HEK293T (cell line): ENCODE measurements around the gene SP7.

Experiments
- CTCF ChIA-PET: fragments of 350-600 bp; formaldehyde crosslinking; extraction: SDS; loops from one replicate; lab custom pipeline; 2021; ENCODE audit warnings: antibody characterized with exemption, inconsistent platforms; lab: Yijun Ruan, JAX
- POLR2A ChIA-PET: fragments of 350-600 bp; formaldehyde crosslinking; extraction: SDS; loops from one replicate; lab custom pipeline; 2020; ENCODE audit warnings: antibody characterized with exemption, inconsistent platforms; lab: Yijun Ruan, JAX
- DNase-seq: peaks from one replicate; pipeline ENCODE4 v3.0.0; 2012; ENCODE audit warnings: mixed read lengths; ENCODE audit errors: extremely low spot score
- ARNT ChIP-seq: fragments of 450-650 bp; IDR thresholded peaks from 2 replicates; pipeline ENCODE4 v1.6.1; 2017; ENCODE audit warnings: mild to moderate bottlenecking
- BHLHE40 ChIP-seq: fragments of 450-650 bp; IDR thresholded peaks from 2 replicates; pipeline ENCODE4 v1.6.1; 2016; ENCODE audit warnings: mild to moderate bottlenecking, moderate library complexity, borderline replicate concordance
- CTBP1 ChIP-seq: fragments of 450-650 bp; IDR thresholded peaks from 2 replicates; pipeline ENCODE4 v1.6.1; 2016; ENCODE audit warnings: borderline replicate concordance
- ELF4 ChIP-seq: fragments of 450-650 bp; IDR thresholded peaks from 2 replicates; pipeline ENCODE4 v1.6.1; 2017; ENCODE audit warnings: antibody characterized with exemption
- FOXA1 ChIP-seq: fragments of 450-650 bp; IDR thresholded peaks from 2 replicates; pipeline ENCODE4 v1.6.1; 2016; ENCODE audit warnings: mild to moderate bottlenecking
- FOXK2 ChIP-seq: fragments of 450-650 bp; IDR thresholded peaks from 2 replicates; pipeline ENCODE4 v1.6.1; 2016; ENCODE audit warnings: mild to moderate bottlenecking
- FOXM1 ChIP-seq: fragments of 450-650 bp; IDR thresholded peaks from 2 replicates; pipeline ENCODE4 v1.6.1; 2017; ENCODE audit warnings: mild to moderate bottlenecking, borderline replicate concordance
- HDGF ChIP-seq: fragments of 450-650 bp; IDR thresholded peaks from 2 replicates; pipeline ENCODE4 v1.6.1; 2017; ENCODE audit warnings: antibody characterized with exemption, borderline replicate concordance
- L3MBTL2 ChIP-seq: fragments of 450-650 bp; conservative IDR thresholded peaks from 2 replicates; pipeline ENCODE4 v1.6.1; 2016; ENCODE audit warnings: mild to moderate bottlenecking
- LEF1 ChIP-seq: fragments of 450-650 bp; IDR thresholded peaks from 2 replicates; pipeline ENCODE4 v1.6.1; 2017; ENCODE audit warnings: mild to moderate bottlenecking, borderline replicate concordance
- NFRKB ChIP-seq: fragments of 450-650 bp; IDR thresholded peaks from 2 replicates; pipeline ENCODE4 v1.6.1; 2016; ENCODE audit warnings: mild to moderate bottlenecking, moderate library complexity
- PKNOX1 ChIP-seq: fragments of 450-650 bp; IDR thresholded peaks from 2 replicates; pipeline ENCODE4 v1.6.1; 2016
- SP1 ChIP-seq: fragments of 450-650 bp; IDR thresholded peaks from 2 replicates; pipeline ENCODE4 v1.6.1; 2017
- SUZ12 ChIP-seq: fragments of 450-650 bp; IDR thresholded peaks from 2 replicates; pipeline ENCODE4 v1.6.1; 2016; ENCODE audit warnings: mild to moderate bottlenecking
- TARDBP ChIP-seq: fragments of 450-650 bp; IDR thresholded peaks from 2 replicates; pipeline ENCODE4 v1.6.1; 2016
- ZNF384 ChIP-seq: fragments of 450-650 bp; IDR thresholded peaks from 2 replicates; pipeline ENCODE4 v1.6.1; 2016

SP7 gene

DNA sequence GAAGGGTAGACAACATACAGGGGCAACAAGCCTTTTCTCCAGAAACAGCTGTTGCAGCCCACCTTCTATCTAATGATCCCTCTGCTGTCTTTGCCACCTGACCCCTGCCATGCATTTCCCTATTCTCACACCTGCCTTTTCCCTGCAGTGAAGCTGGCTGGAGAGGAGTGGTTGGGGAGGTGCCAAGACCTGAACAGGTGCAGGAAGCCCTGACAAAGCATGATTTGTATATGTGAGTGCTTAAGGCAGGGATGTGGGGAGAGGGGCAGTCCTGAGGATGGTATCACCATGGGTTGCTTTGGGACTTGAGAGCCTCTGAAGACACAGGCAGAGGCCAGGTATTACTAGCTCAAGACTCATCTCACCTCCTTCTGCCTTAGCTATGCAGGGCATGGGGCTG is 43.7 kb downstream of the SP7 start:
- POLR2A ChIA-PET, result interaction anchor here (0.7 to 0.9 kb wide), 2 partner anchors 23 to 24 kb away, joined by 3 read pairs; partner anchors contain the start of gene ESPL1
- CTCF ChIA-PET, result interaction anchor here (2.1 kb wide), 1 partner anchor 79 kb away, joined by 6 read pairs; no protein-coding TSS in a partner anchor
- TF ChIP-seq ELF4 (no peak), FOXK2 (no peak), HDGF (no peak), SUZ12 (no peak), SP1 (no peak), LEF1 (no peak), ZNF384 (no peak), BHLHE40 (no peak), CTBP1 (no peak), NFRKB (no peak), FOXM1 (no peak), TARDBP (no peak), L3MBTL2 (no peak), PKNOX1 (no peak), ARNT (no peak), FOXA1 (no peak)
- no peak for DNase-seq

DNA sequence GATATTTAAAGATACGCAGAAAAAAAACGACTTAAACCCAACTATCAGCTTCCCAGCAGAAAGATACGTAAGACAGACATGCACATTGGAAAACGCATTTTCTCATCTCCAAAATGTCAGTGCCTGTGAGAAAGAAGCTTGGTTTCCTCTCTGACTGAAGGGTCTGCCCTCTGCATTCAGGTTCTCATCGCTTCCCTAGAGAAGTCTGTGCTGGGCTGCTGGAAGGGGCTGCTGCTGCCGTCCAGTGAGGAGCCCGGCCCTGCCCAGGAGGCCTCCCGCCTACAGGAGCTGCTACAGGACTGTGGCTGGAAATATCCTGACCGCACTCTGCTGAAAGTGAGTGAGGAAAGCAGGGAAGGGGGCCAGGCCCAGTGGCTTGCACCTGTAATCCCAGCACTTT is 45.5 kb downstream of the SP7 start:
- DNase-seq, result no peak
- POLR2A ChIA-PET, result interaction anchor here (1.2 kb wide), 1 partner anchor 31 kb away, joined by 7 read pairs; the partner anchor contains the start of gene AAAS
- TF ChIP-seq FOXA1 (no peak), NFRKB (no peak), FOXK2 (no peak)
- CTCF ChIA-PET, result interaction anchor here (0.6 kb wide), 1 partner anchor 49 kb away, joined by 3 read pairs; a partner anchor contains a TSS

GRCh38 chr12:53289891-53290290 is 46.3 kb downstream of the SP7 start:
- POLR2A ChIA-PET, result interaction anchor here (1.2 kb wide), 1 partner anchor 31 kb away, joined by 7 read pairs; the partner anchor contains the start of gene AAAS
- CTCF ChIA-PET, result interaction anchor here (0.6 kb wide), 2 partner anchors 48 to 155 kb away, joined by 3 read pairs; a partner anchor contains a TSS
- TF ChIP-seq LEF1 (no peak), FOXA1 (no peak), ARNT (no peak), NFRKB (no peak), PKNOX1 (no peak), L3MBTL2 (no peak), HDGF (no peak), TARDBP (no peak), FOXK2 (no peak), CTBP1 (no peak)
- DNase-seq, result no peak

GRCh38 chr12:53288322-53288721 is 47.8 kb downstream of the SP7 start:
- ChIA-PET CTCF (interaction anchor here (0.8 to 1.4 kb wide), 4 partner anchors 73 to 213 kb away, joined by 3 to 7 read pairs (median 4); partner anchors contain the start of gene TARBP2), POLR2A (no interaction called here)
- TF ChIP-seq ARNT, result no peak
- TF ChIP-seq HDGF, result no peak
- no peak for TF ChIP-seq L3MBTL2
- no peak for TF ChIP-seq PKNOX1
- TF ChIP-seq FOXA1, result no peak
- TF ChIP-seq SP1, result no peak
- no peak for TF ChIP-seq LEF1
- TF ChIP-seq BHLHE40, result no peak
- TF ChIP-seq FOXK2, result no peak
- no peak for TF ChIP-seq ZNF384
- no peak for TF ChIP-seq CTBP1
- no peak for TF ChIP-seq SUZ12
- no peak for TF ChIP-seq NFRKB
- no peak for TF ChIP-seq TARDBP
- TF ChIP-seq ELF4, result no peak
- TF ChIP-seq FOXM1, result no peak
- DNase-seq, result no peak

DNA sequence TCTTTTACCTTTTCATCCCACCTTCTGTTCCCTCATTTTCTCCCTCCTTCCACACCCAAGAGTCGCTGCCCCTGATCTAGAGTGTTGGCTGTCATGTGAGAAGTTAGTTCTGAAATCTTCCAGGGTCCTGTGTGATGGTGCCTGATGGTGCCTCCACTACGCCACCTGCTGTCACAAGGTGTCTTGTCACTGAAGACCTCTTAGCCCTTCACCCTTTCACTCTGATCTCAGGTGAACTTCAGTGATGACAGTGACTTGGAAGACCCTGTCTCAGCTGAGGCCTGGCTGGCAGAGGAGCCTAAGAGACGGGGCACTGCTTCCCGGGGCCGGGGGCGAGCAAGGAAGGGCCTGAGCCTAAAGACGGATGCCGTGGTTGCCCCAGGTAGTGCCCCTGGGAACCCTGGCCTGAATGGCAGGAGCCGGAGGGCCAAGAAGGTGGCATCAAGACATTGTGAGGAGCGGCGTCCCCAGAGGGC is 48.4 kb downstream of the SP7 start:
- DNase-seq, result peak; percentile 62
- ChIA-PET POLR2A (no interaction called here), CTCF (interaction anchor here (1.1 to 1.4 kb wide), 3 partner anchors 73 to 213 kb away, joined by 3 to 7 read pairs (median 5); partner anchors contain the start of gene TARBP2)
- TF ChIP-seq LEF1, result no peak
- no peak for TF ChIP-seq ARNT
- TF ChIP-seq NFRKB, result no peak
- no peak for TF ChIP-seq FOXA1
- TF ChIP-seq FOXK2, result no peak
- TF ChIP-seq TARDBP, result no peak
- TF ChIP-seq ZNF384, result no peak
- TF ChIP-seq HDGF, result no peak
- TF ChIP-seq CTBP1, result no peak
- no peak for TF ChIP-seq SUZ12
- TF ChIP-seq SP1, result no peak
- TF ChIP-seq BHLHE40, result no peak
- TF ChIP-seq FOXM1, result no peak

DNA sequence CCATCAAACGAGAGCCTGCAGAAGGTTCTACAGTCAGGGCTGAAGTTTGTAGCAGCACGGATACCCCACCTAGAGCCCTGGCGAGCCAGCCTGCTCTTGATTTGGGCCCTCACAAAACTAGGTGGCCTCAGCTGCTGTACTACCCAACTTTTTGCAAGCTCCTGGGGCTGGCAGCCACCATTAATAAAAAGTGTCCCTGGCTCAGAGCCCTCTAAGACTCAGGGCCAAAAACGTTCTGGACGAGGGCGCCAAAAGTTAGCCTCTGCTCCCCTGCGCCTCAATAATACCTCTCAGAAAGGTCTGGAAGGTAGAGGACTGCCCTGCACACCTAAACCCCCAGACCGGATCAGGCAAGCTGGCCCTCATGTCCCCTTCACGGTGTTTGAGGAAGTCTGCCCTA is 49.7 kb downstream of the SP7 start:
- TF ChIP-seq TARDBP (no peak), BHLHE40 (no peak), LEF1 (no peak), L3MBTL2 (no peak), ZNF384 (no peak), HDGF (no peak), SP1 (no peak), CTBP1 (no peak), FOXM1 (no peak), FOXK2 (no peak), FOXA1 (no peak)
- no peak for DNase-seq
- ChIA-PET CTCF (interaction anchor here (1.3 kb wide), 1 partner anchor 74 kb away, joined by 3 read pairs; no protein-coding TSS in a partner anchor), POLR2A (interaction anchor here (1.0 kb wide), 1 partner anchor 35 kb away, joined by 3 read pairs; a partner anchor contains a TSS)
